ENCODE measurements around the gene GPER1. TPM values are rescaled to one million over a fixed set of nuclear protein-coding genes. Genes with fewer than 3 reads are reported as not detected.

GPER1 gene
- total and polyA plus RNA-seq, 2 experiments from 2014 or later, result 0.89 TPM; not detected in 1

- no peak overlapping the region for H3K27ac ChIP-seq (ENCODE audit: low read depth)
- no peak overlapping the region for H2AFZ ChIP-seq
- peaks cover 14% of the 10 kb centered on the region; the same call in 1 of the 2 replicates for H3K4me1 ChIP-seq (ENCODE audit: insufficient read depth)
- Mint-ChIP-seq H3K4me3 (no peak overlapping the region), H3K27me3 (ENCODE audit: insufficient read depth, low read depth, poor library complexity) (peaks cover 8% of the 10 kb centered on the region), H3K27ac (no peak overlapping the region), H3K36me3 (ENCODE audit: low read depth) (peaks cover 4% of the 10 kb centered on the region; the same call in 1 of the 3 replicates), H3K9me3 (no peaks in the 10 kb centered on the region), H3K4me1 (peaks cover 42% of the 10 kb centered on the region)
- H3K9me2 ChIP-seq (ENCODE audit: insufficient read depth), result no peaks in the 10 kb centered on the region
- H4K20me1 ChIP-seq (replicated peaks; ENCODE audit: insufficient read depth), result peaks cover 9% of the 10 kb centered on the region; the same call in 1 of the 2 replicates
- no peak for DNase-seq (ENCODE audit: low spot score)
- ATAC-seq, result no peak
- H3K4me2 ChIP-seq, result no peak overlapping the region
- H3K27me3 ChIP-seq (ENCODE audit: insufficient read depth), result no peaks in the 10 kb centered on the region
- H3K36me3 ChIP-seq (ENCODE audit: insufficient read depth), result no peaks in the 10 kb centered on the region
- 0 out of 2 replicates have a peak, but pooled peaks cover 5% of the 10 kb centered on the region for H3F3A ChIP-seq (replicated peaks; ENCODE audit: low read depth)
- TF ChIP-seq NANOG (IDR thresholded peaks at IDR 0.05; ENCODE audit: borderline replicate concordance), result no peak
- TF ChIP-seq CREB1 (CRISPR knock-in tag; IDR thresholded peaks at IDR 0.05; ENCODE audit: low read depth), result no peak
- no peak for TF ChIP-seq ZNF331 (CRISPR knock-in tag; IDR thresholded peaks at IDR 0.05; ENCODE audit: low read depth)
- no peak for TF ChIP-seq ZNF114 (CRISPR knock-in tag; IDR thresholded peaks at IDR 0.05)
- TF ChIP-seq, protein P1, sequence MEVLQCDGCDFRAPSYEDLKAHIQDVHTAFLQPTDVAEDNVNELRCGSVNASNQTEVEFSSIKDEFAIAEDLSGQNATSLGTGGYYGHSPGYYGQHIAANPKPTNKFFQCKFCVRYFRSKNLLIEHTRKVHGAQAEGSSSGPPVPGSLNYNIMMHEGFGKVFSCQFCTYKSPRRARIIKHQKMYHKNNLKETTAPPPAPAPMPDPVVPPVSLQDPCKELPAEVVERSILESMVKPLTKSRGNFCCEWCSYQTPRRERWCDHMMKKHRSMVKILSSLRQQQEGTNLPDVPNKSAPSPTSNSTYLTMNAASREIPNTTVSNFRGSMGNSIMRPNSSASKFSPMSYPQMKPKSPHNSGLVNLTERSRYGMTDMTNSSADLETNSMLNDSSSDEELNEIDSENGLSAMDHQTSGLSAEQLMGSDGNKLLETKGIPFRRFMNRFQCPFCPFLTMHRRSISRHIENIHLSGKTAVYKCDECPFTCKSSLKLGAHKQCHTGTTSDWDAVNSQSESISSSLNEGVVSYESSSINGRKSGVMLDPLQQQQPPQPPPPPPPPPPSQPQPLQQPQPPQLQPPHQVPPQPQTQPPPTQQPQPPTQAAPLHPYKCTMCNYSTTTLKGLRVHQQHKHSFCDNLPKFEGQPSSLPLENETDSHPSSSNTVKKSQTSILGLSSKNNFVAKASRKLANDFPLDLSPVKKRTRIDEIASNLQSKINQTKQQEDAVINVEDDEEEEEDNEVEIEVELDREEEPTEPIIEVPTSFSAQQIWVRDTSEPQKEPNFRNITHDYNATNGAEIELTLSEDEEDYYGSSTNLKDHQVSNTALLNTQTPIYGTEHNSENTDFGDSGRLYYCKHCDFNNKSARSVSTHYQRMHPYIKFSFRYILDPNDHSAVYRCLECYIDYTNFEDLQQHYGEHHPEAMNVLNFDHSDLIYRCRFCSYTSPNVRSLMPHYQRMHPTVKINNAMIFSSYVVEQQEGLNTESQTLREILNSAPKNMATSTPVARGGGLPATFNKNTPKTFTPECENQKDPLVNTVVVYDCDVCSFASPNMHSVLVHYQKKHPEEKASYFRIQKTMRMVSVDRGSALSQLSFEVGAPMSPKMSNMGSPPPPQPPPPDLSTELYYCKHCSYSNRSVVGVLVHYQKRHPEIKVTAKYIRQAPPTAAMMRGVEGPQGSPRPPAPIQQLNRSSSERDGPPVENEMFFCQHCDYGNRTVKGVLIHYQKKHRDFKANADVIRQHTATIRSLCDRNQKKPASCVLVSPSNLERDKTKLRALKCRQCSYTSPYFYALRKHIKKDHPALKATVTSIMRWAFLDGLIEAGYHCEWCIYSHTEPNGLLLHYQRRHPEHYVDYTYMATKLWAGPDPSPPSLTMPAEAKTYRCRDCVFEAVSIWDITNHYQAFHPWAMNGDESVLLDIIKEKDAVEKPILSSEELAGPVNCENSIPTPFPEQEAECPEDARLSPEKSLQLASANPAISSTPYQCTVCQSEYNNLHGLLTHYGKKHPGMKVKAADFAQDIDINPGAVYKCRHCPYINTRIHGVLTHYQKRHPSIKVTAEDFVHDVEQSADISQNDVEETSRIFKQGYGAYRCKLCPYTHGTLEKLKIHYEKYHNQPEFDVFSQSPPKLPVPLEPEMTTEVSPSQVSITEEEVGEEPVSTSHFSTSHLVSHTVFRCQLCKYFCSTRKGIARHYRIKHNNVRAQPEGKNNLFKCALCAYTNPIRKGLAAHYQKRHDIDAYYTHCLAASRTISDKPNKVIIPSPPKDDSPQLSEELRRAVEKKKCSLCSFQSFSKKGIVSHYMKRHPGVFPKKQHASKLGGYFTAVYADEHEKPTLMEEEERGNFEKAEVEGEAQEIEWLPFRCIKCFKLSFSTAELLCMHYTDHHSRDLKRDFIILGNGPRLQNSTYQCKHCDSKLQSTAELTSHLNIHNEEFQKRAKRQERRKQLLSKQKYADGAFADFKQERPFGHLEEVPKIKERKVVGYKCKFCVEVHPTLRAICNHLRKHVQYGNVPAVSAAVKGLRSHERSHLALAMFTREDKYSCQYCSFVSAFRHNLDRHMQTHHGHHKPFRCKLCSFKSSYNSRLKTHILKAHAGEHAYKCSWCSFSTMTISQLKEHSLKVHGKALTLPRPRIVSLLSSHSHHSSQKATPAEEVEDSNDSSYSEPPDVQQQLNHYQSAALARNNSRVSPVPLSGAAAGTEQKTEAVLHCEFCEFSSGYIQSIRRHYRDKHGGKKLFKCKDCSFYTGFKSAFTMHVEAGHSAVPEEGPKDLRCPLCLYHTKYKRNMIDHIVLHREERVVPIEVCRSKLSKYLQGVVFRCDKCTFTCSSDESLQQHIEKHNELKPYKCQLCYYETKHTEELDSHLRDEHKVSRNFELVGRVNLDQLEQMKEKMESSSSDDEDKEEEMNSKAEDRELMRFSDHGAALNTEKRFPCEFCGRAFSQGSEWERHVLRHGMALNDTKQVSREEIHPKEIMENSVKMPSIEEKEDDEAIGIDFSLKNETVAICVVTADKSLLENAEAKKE (CRISPR knock-in tag; IDR thresholded peaks at IDR 0.05), result no peak
- TF ChIP-seq, protein P2, sequence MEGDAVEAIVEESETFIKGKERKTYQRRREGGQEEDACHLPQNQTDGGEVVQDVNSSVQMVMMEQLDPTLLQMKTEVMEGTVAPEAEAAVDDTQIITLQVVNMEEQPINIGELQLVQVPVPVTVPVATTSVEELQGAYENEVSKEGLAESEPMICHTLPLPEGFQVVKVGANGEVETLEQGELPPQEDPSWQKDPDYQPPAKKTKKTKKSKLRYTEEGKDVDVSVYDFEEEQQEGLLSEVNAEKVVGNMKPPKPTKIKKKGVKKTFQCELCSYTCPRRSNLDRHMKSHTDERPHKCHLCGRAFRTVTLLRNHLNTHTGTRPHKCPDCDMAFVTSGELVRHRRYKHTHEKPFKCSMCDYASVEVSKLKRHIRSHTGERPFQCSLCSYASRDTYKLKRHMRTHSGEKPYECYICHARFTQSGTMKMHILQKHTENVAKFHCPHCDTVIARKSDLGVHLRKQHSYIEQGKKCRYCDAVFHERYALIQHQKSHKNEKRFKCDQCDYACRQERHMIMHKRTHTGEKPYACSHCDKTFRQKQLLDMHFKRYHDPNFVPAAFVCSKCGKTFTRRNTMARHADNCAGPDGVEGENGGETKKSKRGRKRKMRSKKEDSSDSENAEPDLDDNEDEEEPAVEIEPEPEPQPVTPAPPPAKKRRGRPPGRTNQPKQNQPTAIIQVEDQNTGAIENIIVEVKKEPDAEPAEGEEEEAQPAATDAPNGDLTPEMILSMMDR (conservative IDR thresholded peaks at IDR 0.05; ENCODE audit: low read depth in 2 of 2), result no peak
- TF ChIP-seq, protein P3, sequence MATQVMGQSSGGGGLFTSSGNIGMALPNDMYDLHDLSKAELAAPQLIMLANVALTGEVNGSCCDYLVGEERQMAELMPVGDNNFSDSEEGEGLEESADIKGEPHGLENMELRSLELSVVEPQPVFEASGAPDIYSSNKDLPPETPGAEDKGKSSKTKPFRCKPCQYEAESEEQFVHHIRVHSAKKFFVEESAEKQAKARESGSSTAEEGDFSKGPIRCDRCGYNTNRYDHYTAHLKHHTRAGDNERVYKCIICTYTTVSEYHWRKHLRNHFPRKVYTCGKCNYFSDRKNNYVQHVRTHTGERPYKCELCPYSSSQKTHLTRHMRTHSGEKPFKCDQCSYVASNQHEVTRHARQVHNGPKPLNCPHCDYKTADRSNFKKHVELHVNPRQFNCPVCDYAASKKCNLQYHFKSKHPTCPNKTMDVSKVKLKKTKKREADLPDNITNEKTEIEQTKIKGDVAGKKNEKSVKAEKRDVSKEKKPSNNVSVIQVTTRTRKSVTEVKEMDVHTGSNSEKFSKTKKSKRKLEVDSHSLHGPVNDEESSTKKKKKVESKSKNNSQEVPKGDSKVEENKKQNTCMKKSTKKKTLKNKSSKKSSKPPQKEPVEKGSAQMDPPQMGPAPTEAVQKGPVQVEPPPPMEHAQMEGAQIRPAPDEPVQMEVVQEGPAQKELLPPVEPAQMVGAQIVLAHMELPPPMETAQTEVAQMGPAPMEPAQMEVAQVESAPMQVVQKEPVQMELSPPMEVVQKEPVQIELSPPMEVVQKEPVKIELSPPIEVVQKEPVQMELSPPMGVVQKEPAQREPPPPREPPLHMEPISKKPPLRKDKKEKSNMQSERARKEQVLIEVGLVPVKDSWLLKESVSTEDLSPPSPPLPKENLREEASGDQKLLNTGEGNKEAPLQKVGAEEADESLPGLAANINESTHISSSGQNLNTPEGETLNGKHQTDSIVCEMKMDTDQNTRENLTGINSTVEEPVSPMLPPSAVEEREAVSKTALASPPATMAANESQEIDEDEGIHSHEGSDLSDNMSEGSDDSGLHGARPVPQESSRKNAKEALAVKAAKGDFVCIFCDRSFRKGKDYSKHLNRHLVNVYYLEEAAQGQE (IDR thresholded peaks at IDR 0.05; ENCODE audit: unreplicated experiment), result no peak
- TF ChIP-seq EZH2phosphoT487 (IDR thresholded peaks at IDR 0.05; ENCODE audit: unreplicated experiment), result no peak
- TF ChIP-seq, protein P4, sequence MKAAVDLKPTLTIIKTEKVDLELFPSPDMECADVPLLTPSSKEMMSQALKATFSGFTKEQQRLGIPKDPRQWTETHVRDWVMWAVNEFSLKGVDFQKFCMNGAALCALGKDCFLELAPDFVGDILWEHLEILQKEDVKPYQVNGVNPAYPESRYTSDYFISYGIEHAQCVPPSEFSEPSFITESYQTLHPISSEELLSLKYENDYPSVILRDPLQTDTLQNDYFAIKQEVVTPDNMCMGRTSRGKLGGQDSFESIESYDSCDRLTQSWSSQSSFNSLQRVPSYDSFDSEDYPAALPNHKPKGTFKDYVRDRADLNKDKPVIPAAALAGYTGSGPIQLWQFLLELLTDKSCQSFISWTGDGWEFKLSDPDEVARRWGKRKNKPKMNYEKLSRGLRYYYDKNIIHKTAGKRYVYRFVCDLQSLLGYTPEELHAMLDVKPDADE (IDR thresholded peaks at IDR 0.05), result no peak
- TF ChIP-seq EZH2 (IDR thresholded peaks at IDR 0.05; ENCODE audit: low read depth, unreplicated experiment), result no peak
- TF ChIP-seq STAT1 (IDR thresholded peaks at IDR 0.05; ENCODE audit: unreplicated experiment), result no peak
- no peak for TF ChIP-seq POLR2AphosphoS5 (IDR thresholded peaks at IDR 0.05; ENCODE audit: low read depth)
- TF ChIP-seq JUNB (IDR thresholded peaks at IDR 0.05; ENCODE audit: unreplicated experiment), result no peak
- no peaks in the 10 kb centered on the region; the same call in 1 of the 2 replicates for H3K79me2 ChIP-seq (replicated peaks; ENCODE audit: insufficient read depth)
- no peak overlapping the region for H3K4me3 ChIP-seq
These were observed 32.4 kb upstream of the GPER1 start for GRCh38 chr7:1055491-1055955.
